Measurements from ENCODE around the gene IL36RN. TPM values are rescaled to one million over a fixed set of nuclear protein-coding genes. Genes with fewer than 3 reads are reported as not detected.

Gene IL36RN
- total RNA-seq, 1 donor from 2014 or later: 0.14 TPM

DNA sequence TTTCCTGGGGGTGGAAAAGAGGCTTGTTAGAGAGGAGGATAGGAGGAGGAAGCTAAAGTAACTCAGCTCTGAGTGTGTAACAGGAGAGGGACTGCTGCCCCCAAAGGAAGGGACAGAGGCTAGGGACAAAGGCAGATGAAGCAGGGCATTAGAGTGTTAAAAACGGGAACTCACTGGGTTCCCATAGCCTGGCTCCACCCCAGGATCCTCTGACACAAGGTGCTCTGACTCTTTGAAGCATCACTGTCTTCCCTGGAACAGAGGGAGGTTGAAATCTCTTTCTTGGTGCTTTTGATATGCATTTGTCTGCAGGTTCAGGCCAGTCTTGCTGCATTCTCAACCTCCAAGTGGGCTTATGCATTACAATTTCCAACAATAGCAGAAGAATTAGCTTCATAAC lies 30.9 kb upstream of the IL36RN start:
- H3K27me3 Mint-ChIP-seq (ENCODE audit: low read depth, unreplicated experiment): peaks cover 37% of the 10 kb centered on the region
- no peaks in the 10 kb centered on the region for H3K9me3 ChIP-seq (ENCODE audit: insufficient read depth, low read depth, low read length)
- H3K9me3 Mint-ChIP-seq (ENCODE audit: unreplicated experiment): peaks cover 4% of the 10 kb centered on the region
- no peaks in the 10 kb centered on the region for H4K20me1 ChIP-seq (ENCODE audit: insufficient read depth, low read length)
- H3K27ac ChIP-seq (ENCODE audit: low read depth, low read length): no peak overlapping the region
- DNase-seq (ENCODE audit: low read depth): no peak
- H3K4me2 ChIP-seq (ENCODE audit: low read length): no peak overlapping the region
- H3K9ac ChIP-seq (ENCODE audit: low read length): no peak overlapping the region
- FAIRE-seq: no peak
- H3K4me3 ChIP-seq (ENCODE audit: insufficient read depth, low read depth, low read length): no peak overlapping the region
- H3K27ac Mint-ChIP-seq (ENCODE audit: unreplicated experiment): no peak overlapping the region
- no peaks in the 10 kb centered on the region for H3K36me3 ChIP-seq (ENCODE audit: insufficient read depth, low read length)
- TF ChIP-seq, protein P1, sequence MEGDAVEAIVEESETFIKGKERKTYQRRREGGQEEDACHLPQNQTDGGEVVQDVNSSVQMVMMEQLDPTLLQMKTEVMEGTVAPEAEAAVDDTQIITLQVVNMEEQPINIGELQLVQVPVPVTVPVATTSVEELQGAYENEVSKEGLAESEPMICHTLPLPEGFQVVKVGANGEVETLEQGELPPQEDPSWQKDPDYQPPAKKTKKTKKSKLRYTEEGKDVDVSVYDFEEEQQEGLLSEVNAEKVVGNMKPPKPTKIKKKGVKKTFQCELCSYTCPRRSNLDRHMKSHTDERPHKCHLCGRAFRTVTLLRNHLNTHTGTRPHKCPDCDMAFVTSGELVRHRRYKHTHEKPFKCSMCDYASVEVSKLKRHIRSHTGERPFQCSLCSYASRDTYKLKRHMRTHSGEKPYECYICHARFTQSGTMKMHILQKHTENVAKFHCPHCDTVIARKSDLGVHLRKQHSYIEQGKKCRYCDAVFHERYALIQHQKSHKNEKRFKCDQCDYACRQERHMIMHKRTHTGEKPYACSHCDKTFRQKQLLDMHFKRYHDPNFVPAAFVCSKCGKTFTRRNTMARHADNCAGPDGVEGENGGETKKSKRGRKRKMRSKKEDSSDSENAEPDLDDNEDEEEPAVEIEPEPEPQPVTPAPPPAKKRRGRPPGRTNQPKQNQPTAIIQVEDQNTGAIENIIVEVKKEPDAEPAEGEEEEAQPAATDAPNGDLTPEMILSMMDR (IDR thresholded peaks at IDR 0.05; ENCODE audit: insufficient read depth, low read depth, low read length): no peak
- no peak for TF ChIP-seq EZH2 (IDR thresholded peaks at IDR 0.05; ENCODE audit: insufficient read depth, low read length)
- H3K4me1 Mint-ChIP-seq (ENCODE audit: low read depth, unreplicated experiment): no peaks in the 10 kb centered on the region
- H3K36me3 Mint-ChIP-seq (ENCODE audit: low read depth, unreplicated experiment): no peaks in the 10 kb centered on the region
- H2AFZ ChIP-seq (ENCODE audit: low read depth, low read length): no peak overlapping the region
- no peak overlapping the region for H3K4me3 Mint-ChIP-seq (ENCODE audit: unreplicated experiment)
- peaks cover 55% of the 10 kb centered on the region for H3K27me3 ChIP-seq (ENCODE audit: insufficient read depth, low read length)
- H3K4me1 ChIP-seq (ENCODE audit: insufficient read depth, low read length): no peaks in the 10 kb centered on the region
- no peaks in the 10 kb centered on the region for H3K79me2 ChIP-seq (ENCODE audit: insufficient read depth, low read length)

DNA sequence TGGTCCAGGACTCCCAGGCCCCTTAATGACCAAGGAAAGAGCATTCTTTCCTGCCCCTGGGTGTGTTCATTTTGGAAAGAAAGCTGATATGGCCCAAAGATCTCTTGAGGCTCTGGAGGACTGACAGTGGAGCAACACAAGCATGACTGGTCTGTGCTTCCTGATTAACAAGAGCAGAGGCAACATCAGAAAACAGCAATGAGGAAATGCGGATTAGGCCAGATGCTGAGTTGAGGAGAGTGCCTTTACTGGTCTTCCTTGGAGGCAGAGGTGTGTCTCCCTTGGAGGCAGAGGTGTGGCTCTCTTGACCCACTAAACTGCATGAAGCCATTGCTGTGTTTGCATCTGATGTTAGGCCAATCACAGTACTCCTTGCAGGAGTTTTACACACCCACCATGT lies 26.3 kb upstream of the IL36RN start:
- no peaks in the 10 kb centered on the region for H4K20me1 ChIP-seq (ENCODE audit: insufficient read depth, low read length)
- Mint-ChIP-seq H3K27me3 (ENCODE audit: low read depth, unreplicated experiment) (peaks cover 33% of the 10 kb centered on the region), H3K36me3 (ENCODE audit: low read depth, unreplicated experiment) (no peaks in the 10 kb centered on the region), H3K4me1 (ENCODE audit: low read depth, unreplicated experiment) (no peaks in the 10 kb centered on the region), H3K27ac (ENCODE audit: unreplicated experiment) (no peak overlapping the region), H3K4me3 (ENCODE audit: unreplicated experiment) (no peak overlapping the region), H3K9me3 (ENCODE audit: unreplicated experiment) (peaks cover 4% of the 10 kb centered on the region)
- no peaks in the 10 kb centered on the region for H3K4me1 ChIP-seq (ENCODE audit: insufficient read depth, low read length)
- no peak overlapping the region for H3K4me3 ChIP-seq (ENCODE audit: insufficient read depth, low read depth, low read length)
- FAIRE-seq (no peak), DNase-seq (ENCODE audit: low read depth) (no peak)
- no peak for TF ChIP-seq EZH2 (IDR thresholded peaks at IDR 0.05; ENCODE audit: insufficient read depth, low read length)
- TF ChIP-seq, protein P1 (IDR thresholded peaks at IDR 0.05; ENCODE audit: insufficient read depth, low read depth, low read length): no peak
- no peak overlapping the region for H3K4me2 ChIP-seq (ENCODE audit: low read length)
- H3K27ac ChIP-seq (ENCODE audit: low read depth, low read length): no peak overlapping the region
- H3K9ac ChIP-seq (ENCODE audit: low read length): no peak overlapping the region
- peaks cover 36% of the 10 kb centered on the region for H3K27me3 ChIP-seq (ENCODE audit: insufficient read depth, low read length)
- H3K79me2 ChIP-seq (ENCODE audit: insufficient read depth, low read length): no peaks in the 10 kb centered on the region
- H3K36me3 ChIP-seq (ENCODE audit: insufficient read depth, low read length): no peaks in the 10 kb centered on the region
- H2AFZ ChIP-seq (ENCODE audit: low read depth, low read length): no peak overlapping the region
- no peaks in the 10 kb centered on the region for H3K9me3 ChIP-seq (ENCODE audit: insufficient read depth, low read depth, low read length)

DNA sequence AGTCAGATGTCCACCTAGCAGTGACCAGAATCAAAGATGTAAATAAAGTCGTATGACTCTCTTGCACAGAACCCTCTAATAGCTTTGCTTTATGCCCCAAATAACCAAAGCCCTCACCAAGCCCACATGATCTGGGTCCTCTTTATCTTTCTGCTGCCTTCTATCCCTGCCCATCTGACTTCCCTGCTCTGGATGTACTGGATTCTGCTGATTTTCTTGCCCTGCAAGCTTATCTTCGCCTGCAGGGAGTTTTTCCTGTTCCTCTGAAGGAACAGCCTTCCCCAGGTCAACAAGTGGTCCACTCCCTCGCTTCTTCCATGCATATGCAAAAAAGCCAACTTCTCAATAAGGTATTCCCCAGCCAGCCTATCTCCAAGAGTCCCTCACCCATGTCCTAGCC lies 25.0 kb upstream of the IL36RN start:
- no peak for TF ChIP-seq EZH2 (IDR thresholded peaks at IDR 0.05; ENCODE audit: insufficient read depth, low read length)
- TF ChIP-seq, protein P1 (IDR thresholded peaks at IDR 0.05; ENCODE audit: insufficient read depth, low read depth, low read length): no peak
- no peak overlapping the region for H3K9ac ChIP-seq (ENCODE audit: low read length)

More for the DNA sequence above, 25.0 kb upstream of the IL36RN start:
- Mint-ChIP-seq H3K27me3 (ENCODE audit: low read depth, unreplicated experiment) (peaks cover 33% of the 10 kb centered on the region), H3K27ac (ENCODE audit: unreplicated experiment) (no peak overlapping the region), H3K36me3 (ENCODE audit: low read depth, unreplicated experiment) (no peaks in the 10 kb centered on the region), H3K4me1 (ENCODE audit: low read depth, unreplicated experiment) (no peaks in the 10 kb centered on the region), H3K4me3 (ENCODE audit: unreplicated experiment) (no peak overlapping the region), H3K9me3 (ENCODE audit: unreplicated experiment) (peaks cover 4% of the 10 kb centered on the region)
- Histone ChIP-seq H3K27me3 (ENCODE audit: insufficient read depth, low read length) (peaks cover 35% of the 10 kb centered on the region), H3K4me1 (ENCODE audit: insufficient read depth, low read length) (no peaks in the 10 kb centered on the region), H3K27ac (ENCODE audit: low read depth, low read length) (no peak overlapping the region), H3K79me2 (ENCODE audit: insufficient read depth, low read length) (no peaks in the 10 kb centered on the region), H2AFZ (ENCODE audit: low read depth, low read length) (no peak overlapping the region), H3K4me2 (ENCODE audit: low read length) (no peak overlapping the region), H3K9me3 (ENCODE audit: insufficient read depth, low read depth, low read length) (no peaks in the 10 kb centered on the region), H3K36me3 (ENCODE audit: insufficient read depth, low read length) (no peaks in the 10 kb centered on the region), H4K20me1 (ENCODE audit: insufficient read depth, low read length) (no peaks in the 10 kb centered on the region), H3K4me3 (ENCODE audit: insufficient read depth, low read depth, low read length) (no peak overlapping the region)
- DNase-seq (ENCODE audit: low read depth) (no peak), FAIRE-seq (no peak)
